ENCODE measurements around the gene RAB27B.
A peak's percentile ranks its signal among the peaks of the same experiment; 100 is the strongest.

RAB27B gene

DNA sequence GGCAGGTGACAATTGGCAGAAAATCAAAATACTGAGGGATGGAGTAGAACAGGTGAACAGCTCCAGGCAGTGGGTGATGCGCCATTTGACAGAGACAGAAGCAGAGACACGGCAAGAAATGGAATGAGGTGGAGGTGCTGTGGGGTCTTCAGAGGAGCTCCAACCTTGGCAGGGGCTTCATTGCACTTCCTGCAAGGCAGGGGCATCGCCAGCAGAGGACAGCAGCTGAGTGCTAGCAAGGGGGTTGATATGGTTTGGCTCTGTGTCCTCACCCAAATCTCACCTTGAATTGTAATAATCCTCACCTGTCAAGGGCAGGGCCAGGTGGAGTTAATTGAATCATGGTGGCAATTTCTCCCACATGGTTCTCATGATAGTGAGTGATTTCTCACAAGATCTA lies 88.2 kb downstream of the RAB27B start:
- DNase-seq: no peak

DNA sequence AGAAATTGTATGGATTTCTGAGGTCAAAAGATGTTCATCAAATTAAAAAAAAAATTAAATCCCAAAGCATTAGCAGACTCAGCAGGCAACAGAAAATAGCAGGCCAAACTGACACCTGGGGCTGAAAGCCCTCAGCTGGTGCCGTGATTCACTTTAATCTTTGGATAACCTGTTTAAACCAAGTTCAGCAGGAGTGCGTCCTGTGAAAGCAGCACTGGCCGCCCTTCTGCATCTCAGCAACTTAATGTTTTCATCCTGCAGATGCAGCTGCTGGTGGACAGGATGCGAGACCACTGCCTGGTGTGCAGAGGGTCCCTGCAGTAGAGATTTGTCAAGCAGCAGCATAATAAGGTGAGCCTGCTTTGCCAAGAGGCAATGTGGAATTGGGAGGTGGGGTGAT lies 89.8 kb downstream of the RAB27B start:
- no peak for DNase-seq

DNA sequence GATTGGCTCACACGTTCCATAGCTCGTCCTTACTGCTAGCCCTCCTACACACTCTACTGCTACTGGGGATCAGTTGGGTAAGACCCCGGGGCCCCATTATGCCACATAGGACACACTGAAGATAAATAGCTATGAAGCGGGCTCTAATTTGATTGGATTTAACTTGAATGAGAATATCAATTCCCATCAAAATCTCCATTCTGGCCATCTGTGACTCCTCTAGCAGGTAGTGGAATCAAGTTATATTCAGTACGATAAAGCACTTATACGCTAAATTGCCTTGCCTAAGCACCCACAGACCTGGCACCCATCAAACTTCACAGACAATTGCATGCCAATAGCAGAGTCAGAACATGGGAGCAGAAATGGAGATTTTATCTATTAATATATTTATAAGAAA lies 91.1 kb downstream of the RAB27B start:
- DNase-seq: no peak

DNA sequence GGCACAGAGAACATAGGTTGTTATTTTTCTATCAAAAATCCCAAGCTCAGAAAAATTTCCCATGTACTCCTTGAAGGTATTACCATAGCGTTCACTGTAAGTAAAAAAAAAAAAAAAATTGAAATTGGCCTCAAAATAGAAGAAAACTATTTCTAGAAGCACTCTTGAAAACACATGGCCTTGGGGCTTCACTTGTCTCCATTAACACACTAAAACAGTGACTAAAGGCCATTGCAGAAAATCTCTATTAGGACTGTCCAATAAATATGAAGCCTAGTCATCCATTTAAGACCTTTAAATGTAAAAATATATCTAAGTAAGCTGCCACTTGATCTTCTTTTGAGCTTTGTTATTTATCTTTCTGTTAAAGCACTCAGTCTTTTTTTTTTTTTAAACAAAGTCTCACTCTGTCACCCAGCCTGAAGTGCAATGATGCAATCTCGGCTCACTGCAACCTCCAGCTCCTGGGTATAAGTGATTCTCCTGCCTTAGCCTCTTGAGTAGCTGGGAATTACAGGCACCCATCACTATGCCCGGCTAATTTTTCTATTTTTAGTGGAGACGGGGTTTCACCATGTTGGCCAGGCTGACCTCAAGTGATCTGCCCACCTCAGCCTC lies 95.2 kb downstream of the RAB27B start:
- no peak for DNase-seq

DNA sequence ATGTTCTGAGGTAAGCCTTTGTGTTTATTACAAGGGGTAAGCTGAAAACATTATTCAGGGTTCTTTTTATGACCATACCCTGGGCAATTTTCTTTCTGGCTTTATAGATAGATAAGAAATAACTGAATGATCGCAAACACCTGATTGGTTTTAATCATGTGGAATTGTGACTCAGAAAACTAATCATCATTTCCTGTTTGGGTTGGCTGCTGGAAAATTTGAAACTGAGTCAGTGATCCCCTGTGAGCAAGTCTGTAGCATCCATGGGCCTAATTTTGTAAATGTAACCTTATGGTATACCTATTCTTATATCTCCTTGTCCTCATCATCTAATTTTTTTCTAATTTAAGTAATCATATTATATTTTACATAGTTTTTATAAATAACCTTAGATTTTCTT lies 96.7 kb downstream of the RAB27B start:
- no peak for DNase-seq

DNA sequence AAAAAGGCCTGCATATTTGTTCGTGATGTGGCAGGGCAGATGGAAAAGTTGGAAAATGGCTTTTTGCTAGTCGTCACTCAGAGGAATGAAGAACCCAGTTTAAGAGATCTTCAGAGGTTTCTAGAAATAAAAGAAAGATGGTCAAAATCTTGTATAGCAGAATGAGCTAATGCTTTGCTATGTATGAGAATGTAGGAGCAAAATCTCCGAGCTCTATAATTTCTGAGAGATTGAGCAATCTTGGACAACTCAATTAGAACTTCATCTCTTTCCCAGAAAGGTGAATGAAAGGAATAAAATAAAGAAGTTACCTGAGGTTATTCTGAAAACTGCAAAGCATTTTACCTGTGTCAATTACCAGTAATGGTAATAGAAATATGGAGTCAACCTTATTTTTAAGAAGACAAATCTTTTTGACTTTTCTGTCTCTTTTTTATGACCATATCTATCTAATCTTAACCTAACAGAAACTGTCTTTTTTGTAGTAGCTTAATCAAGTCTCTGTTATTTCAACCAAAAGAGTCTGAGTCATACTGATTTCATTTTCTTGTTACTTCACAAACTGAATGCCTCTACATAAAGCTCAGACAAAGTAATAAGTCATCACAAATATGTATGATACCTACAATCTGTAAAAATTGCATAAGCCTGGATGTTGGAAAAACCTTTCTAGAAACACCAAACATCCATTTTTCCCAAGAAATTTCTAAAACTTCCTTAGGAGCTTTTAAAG lies 98.5 kb downstream of the RAB27B start:
- no peak for DNase-seq

DNA sequence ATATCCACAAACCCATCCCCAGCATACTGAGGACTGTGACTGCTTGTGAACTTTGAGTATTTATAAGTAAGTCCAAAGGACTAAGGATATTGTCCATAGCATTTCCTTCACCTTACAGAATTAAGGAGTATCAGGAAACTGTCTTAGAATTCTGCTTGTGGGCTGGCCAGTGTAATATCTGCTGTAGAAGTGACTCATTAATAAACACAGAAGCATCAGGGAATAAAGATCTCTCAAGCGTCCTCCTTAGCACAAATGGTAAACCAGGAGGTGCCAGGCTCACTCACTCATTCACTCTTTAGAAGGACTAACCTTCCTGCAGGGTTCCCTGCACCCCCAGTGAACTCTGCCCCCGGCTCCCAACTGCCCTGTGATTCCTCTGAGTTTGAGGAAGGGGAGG lies 100.0 kb downstream of the RAB27B start:
- DNase-seq: peak; percentile 22

DNA sequence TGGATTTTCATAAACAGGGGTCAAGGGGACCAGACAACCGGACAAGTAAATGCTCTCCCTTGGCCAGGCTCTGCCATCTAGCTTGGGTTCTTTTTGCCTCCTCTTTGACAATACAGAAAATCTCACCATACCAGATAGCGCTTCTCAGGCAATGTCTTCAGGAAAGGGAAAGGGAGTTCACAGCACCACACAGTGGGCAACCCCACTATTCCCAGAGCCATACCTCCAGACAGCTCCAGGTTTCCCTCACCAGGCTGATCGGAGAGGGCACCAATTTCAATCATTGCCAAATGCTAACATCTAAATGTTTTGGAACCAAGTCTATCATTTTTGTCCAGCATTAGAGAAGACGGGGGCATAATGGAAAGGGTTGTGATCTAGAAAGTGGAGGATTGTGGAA lies 102.9 kb downstream of the RAB27B start:
- DNase-seq: no peak

DNA sequence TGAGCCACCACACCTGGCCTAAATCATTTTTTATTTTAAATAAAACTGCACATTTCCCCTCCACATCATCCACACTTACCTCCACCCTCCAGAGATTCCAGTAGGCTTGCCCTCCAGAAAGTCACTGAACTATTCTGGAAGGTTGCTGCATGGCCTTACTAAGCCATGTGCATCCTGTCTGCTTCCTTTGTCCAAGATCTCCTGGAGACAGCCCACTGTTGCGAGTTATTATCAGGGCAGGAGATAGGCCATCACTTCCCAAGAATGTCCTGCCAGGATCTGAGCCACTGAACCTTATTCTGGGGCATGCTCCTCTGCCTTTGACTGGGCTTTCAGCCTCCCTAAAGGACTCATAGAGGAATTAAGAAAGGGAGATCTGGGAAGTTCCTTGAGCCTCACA lies 104.2 kb downstream of the RAB27B start:
- no peak for DNase-seq

DNA sequence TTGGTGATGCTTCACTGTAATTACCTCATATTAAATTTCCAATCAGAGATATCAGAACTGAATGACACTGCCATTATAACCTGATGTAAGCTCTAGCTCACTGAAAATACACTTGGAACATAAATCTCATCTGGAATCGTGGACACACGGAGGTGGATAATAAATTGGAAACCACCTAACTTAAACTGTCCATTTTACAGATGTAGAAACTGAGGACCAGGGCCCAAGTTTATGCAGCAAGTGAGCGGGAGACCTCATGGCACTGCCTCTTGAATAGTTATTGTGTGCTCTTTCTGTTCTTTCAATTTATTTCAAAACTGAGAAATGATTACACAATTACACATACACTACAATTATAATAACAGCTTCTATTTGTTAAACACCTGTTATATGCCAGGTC lies 110.2 kb downstream of the RAB27B start:
- DNase-seq: no peak

DNA sequence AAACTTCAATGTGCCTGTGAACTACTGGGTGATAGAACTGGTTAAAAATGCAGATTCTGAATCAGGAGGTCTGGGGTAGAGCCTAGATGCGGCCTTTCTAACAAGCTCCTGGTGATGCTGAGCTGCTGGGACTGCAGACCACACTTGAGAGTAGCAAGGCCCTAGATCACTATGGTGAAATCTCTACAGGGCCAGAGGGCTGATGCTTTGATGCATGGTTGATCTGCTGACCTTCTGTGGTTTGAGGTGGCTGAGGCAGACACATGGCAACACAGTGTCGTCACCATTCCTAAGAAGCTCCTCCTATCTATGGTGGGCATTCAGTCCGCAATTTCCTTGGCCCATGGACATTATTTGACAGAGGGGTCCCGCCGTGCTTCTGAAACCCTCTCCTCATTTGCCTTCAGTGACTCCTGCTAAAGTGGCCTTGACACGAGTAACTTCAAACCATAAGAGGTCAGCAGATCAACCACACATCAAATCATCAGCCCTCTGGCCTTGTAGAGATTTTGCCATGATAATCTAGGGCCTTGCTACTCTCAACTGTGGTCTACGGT lies 111.2 kb downstream of the RAB27B start:
- DNase-seq: no peak

DNA sequence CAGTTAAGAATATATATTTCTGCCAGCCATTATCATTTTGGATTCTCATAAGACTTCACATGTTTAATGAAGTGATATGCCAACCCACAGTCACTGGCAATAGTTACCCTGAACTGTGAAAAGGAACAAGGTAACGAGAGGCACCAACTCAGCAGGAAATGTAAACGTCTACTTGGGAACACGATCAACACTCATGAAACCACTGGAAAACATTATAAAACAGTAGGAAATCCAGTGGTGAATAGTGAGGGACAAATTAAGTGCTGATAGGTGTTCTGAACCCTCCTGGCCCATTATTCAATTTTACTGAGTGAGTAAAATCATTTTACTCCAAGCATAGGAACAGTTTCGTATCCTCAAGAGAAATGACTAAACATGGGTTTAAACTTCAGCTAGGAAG lies 113.9 kb downstream of the RAB27B start:
- no peak for DNase-seq

DNA sequence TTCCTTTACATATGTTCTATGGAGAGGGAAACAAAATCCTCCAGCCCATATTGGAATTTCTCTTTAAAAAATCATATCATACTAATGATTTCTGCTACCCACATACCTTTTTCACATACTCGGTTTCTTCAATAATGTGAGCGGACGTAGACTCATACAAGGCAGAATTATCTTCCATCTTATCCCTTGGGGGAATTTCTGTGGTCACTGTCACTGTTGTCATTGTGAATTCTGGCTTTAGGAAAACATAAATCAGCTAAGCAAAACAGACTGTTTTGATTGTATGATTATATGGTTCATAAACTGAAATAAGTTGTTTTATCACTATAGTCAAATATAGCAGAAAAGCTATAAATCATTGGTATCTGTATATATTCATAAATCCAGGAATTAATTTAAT lies 114.3 kb downstream of the RAB27B start:
- no peak for DNase-seq

All from kidney glomerular epithelial cell (primary cell).